Colonic mucosa (tissue), 4 donors: ENCODE data around the gene ZNF180. TPM values are rescaled to one million over a fixed set of nuclear protein-coding genes. Genes with fewer than 3 reads are reported as not detected.

Experiments used
- DNase-seq: peaks from one replicate; pipeline ENCODE4 v3.0.0-alpha.2; 2020
- H3K27ac ChIP-seq: fragments of 200-600 bp; one replicate; pipeline ENCODE4 v1.8.0; 2021
- H3K27me3 ChIP-seq: fragments of 200-600 bp; one replicate; pipeline ENCODE4 v1.8.0; 2021
- H3K36me3 ChIP-seq: fragments of 200-600 bp; one replicate; pipeline ENCODE4 v1.8.0; 2021
- H3K4me1 ChIP-seq: fragments of 200-600 bp; one replicate; pipeline ENCODE4 v1.8.0; 2021; ENCODE audit warnings: mild to moderate bottlenecking
- H3K4me3 ChIP-seq: fragments of 200-600 bp; one replicate; pipeline ENCODE4 v1.8.0; 2021
- H3K9ac ChIP-seq, 2 donors: one replicate each; pipeline ENCODE4 v1.7.0; 2013; ENCODE audit warnings: control low read depth in 2 of 2, low read depth in 2 of 2, low read length in 2 of 2
- H3K9me3 ChIP-seq: fragments of 200-600 bp; one replicate; pipeline ENCODE4 v1.8.0; 2021
- intact Hi-C: fragments of 100-400 bp; cut with DNase I; formaldehyde crosslinking; loops from one replicate; pipeline ENCODE4 v1.14.1; 2022
- total RNA-seq, 2 donors: library from RNA; stranded (reverse); fragmentation: NEBNext Ultra II Directional in 1 of 2; extraction: Animal tissue kit (Norgen Biotek cat#: 25700) in 1 of 2; gene quantifications; one replicate each; pipeline ENCODE4 v1.2.1, GENCODE V29; 2021
- TF ChIP-seq, protein P1 (sequence below): fragments of 200-600 bp; IDR thresholded peaks from one replicate; pipeline ENCODE4 v1.8.0; 2022; ENCODE audit warnings: antibody characterized with exemption, mild to moderate bottlenecking
- donor health status: healthy.
- donor health status: DM: no; HTN: no; CAD: no.
- donor health status: DM: no; HTN: no; CAD: no.

The ZNF180 gene
- total RNA-seq, 2 donors from 2014 or later = 6.4 to 7.3 TPM

DNA sequence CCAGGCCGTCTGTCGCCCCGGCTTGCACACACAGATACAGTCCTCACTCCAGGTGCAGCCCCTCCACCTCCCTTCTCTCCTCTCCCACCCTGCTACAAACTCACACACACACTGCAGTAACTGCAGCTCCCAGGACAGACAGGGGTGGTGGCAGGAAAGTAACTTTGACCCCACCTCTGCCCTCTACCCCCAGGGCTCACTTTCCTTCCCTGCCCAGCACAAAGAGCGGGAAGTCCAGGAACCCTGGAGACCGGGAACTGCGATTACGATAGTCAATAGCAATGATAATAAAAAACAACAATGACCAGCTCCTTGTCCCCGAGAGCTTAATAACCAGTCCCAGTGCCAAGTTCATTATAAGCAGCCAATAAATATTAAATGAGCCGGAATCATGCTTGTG is 29.2 kb upstream of the ZNF180 start, which contains the start of gene CEACAM20:
Gene CEACAM20 (minus strand): TSS at position 140 of the 400 bp plus-strand sequence. CDS start 166 bp downstream, outside the sequence.
- TF ChIP-seq, protein P1, sequence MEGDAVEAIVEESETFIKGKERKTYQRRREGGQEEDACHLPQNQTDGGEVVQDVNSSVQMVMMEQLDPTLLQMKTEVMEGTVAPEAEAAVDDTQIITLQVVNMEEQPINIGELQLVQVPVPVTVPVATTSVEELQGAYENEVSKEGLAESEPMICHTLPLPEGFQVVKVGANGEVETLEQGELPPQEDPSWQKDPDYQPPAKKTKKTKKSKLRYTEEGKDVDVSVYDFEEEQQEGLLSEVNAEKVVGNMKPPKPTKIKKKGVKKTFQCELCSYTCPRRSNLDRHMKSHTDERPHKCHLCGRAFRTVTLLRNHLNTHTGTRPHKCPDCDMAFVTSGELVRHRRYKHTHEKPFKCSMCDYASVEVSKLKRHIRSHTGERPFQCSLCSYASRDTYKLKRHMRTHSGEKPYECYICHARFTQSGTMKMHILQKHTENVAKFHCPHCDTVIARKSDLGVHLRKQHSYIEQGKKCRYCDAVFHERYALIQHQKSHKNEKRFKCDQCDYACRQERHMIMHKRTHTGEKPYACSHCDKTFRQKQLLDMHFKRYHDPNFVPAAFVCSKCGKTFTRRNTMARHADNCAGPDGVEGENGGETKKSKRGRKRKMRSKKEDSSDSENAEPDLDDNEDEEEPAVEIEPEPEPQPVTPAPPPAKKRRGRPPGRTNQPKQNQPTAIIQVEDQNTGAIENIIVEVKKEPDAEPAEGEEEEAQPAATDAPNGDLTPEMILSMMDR = no peak
- Histone ChIP-seq H3K27ac (no peak within 1 kb of the TSS), H3K36me3 (no peaks in the 10 kb centered on the region), H3K9ac (no peak within 1 kb of the TSS), H3K27me3 (no peaks in the 10 kb centered on the region), H3K4me1 (no peaks in the 10 kb centered on the region), H3K4me3 (no peak within 1 kb of the TSS), H3K9me3 (no peaks in the 10 kb centered on the region)
- no peak for DNase-seq
- intact Hi-C loops = no loop called here

DNA sequence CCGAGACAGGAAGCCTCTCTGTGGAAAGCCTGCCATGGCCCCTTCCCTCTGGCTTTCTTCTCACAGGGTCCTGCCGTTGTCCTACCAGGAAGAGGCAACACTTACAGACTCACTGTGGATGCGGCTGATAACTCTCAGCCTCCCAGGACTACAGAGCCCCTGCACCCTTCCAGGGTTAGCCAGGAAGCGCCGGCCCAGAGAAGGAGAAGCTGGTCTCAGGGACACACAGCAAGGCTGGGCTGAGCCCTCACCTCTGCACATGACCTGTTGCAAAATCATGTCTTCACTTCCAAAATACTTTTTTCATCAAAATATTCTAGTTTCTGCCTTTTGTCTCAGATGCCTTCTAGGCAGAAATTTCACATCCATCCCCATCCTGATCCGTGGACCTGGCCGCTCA is 27.2 kb upstream of the ZNF180 start:
- TF ChIP-seq, protein P1 = no peak
- no peaks in the 10 kb centered on the region for H3K4me1 ChIP-seq
- no peaks in the 10 kb centered on the region for H3K36me3 ChIP-seq
- H3K4me3 ChIP-seq = no peak overlapping the region
- intact Hi-C loops = no loop called here
- H3K9ac ChIP-seq = no peak overlapping the region
- no peaks in the 10 kb centered on the region for H3K27me3 ChIP-seq
- H3K27ac ChIP-seq = no peak overlapping the region
- DNase-seq = no peak
- H3K9me3 ChIP-seq = no peaks in the 10 kb centered on the region

DNA sequence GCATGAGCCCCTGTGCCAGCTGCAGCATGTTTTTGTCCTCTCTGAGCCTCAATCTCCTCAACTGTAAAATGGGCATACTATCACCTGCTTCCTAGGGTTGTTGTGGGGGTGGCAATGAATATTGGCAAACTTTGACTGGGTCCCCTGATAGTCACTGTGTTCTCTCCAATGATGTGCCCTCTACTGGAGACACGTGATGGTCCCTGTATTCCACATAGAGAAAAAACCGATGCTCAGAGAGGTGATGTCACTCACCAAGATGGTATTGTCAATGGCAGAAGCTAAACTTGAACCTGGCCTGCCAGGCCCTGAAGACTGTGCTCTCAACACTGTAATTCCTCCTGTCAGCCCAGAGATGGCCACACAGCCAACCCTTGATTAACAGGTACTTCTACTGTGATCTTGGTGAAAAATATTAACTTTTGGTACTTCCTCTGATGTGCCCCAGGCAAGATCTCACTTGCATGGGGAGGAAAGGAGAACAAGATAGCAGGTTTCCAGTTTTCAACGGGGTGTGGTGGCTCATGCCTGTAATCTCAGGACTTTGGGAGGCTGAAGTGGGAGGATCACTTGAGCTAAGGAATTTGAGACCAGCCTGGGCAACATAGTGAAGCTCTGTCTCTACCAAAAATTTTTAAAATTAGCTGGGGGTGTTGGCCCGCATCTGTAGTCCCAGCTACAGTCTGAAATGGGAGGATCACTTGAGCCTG is 25.6 kb upstream of the ZNF180 start:
- H3K27ac ChIP-seq = no peak overlapping the region
- no peak for DNase-seq
- H3K4me3 ChIP-seq = no peak overlapping the region
- no peaks in the 10 kb centered on the region for H3K27me3 ChIP-seq
- no peaks in the 10 kb centered on the region for H3K36me3 ChIP-seq
- H3K9me3 ChIP-seq = no peaks in the 10 kb centered on the region
- no peak overlapping the region for H3K9ac ChIP-seq
- H3K4me1 ChIP-seq = no peaks in the 10 kb centered on the region
- intact Hi-C loops = no loop called here
- TF ChIP-seq, protein P1 = no peak

DNA sequence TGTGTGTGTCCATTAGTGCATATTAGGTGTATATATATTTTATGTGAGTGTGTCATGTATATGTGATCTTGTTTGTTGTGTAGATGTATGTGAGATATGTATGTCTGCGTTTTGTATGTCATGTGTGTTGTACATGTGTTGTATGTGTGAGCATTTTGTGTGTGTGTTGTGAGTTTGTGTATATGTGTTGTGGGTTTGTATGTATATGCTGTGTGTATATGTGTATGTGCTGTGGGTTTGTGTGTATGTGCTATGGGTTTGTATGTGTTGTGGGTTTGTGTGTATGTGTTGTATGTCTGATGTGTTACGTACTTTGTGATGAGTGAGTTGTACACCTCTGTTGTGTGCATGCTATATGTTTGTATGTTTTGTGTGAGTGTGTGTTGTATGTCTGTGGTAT is 21.0 kb upstream of the ZNF180 start:
- no peak overlapping the region for H3K27ac ChIP-seq
- TF ChIP-seq, protein P1 = no peak
- DNase-seq = no peak
- no peaks in the 10 kb centered on the region for H3K9me3 ChIP-seq
- no peaks in the 10 kb centered on the region for H3K4me1 ChIP-seq
- H3K36me3 ChIP-seq = no peaks in the 10 kb centered on the region
- intact Hi-C loops = no loop called here
- H3K27me3 ChIP-seq = no peaks in the 10 kb centered on the region
- no peak overlapping the region for H3K9ac ChIP-seq
- no peak overlapping the region for H3K4me3 ChIP-seq

DNA sequence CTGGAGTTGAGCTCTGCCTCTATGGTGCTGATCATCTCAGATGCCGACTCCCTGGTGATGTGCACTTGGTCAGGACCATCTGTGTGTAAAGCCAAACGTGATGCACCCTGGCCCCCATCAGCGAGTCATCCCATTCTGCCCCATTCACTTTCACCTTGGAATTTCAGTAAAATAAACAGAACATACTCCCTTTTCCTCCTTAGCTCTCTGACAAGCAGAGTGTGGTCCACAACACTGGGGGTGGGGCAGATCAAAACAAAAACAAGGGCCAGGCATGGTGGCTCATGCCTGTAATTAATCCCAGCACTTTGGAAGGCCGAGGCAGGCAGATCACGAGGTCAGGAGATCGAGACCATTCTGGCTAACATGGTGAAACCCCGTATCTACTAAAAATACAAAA is 16.8 kb upstream of the ZNF180 start:
- Histone ChIP-seq H3K27me3 (no peaks in the 10 kb centered on the region), H3K36me3 (no peaks in the 10 kb centered on the region), H3K27ac (no peak overlapping the region), H3K9me3 (no peaks in the 10 kb centered on the region), H3K4me1 (no peaks in the 10 kb centered on the region), H3K4me3 (no peak overlapping the region), H3K9ac (no peak overlapping the region)
- TF ChIP-seq, protein P1 = no peak
- intact Hi-C loops = no loop called here
- DNase-seq = no peak
